Muscle layer of colon (tissue), 2 donors: ENCODE data around the gene ARHGEF35.
"Not testable (repeated sequence)": the region's sequence is repeated elsewhere in the genome, so short reads cannot be mapped to it uniquely, and the experiment has no call there.

Source experiments
- H3K27ac ChIP-seq: one replicate; pipeline ENCODE4 v1.7.0; 2013; ENCODE audit warnings: low read depth, mild to moderate bottlenecking, low read length, moderate library complexity
- H3K27me3 ChIP-seq, 2 donors: one replicate each; pipeline ENCODE4 v1.7.0; 2013; ENCODE audit warnings: low read length in 2 of 2, mild to moderate bottlenecking in 2 of 2; ENCODE audit not compliant: insufficient read depth in 2 of 2, control insufficient read depth in 1 of 2
- H3K36me3 ChIP-seq: one replicate; pipeline ENCODE4 v1.7.0; 2013; ENCODE audit warnings: mild to moderate bottlenecking, low read length; ENCODE audit not compliant: insufficient read depth
- H3K4me1 ChIP-seq: one replicate; pipeline ENCODE4 v1.7.0; 2013; ENCODE audit warnings: mild to moderate bottlenecking, low read length; ENCODE audit not compliant: insufficient read depth
- H3K4me3 ChIP-seq, 2 donors: one replicate each; pipeline ENCODE4 v1.7.0; 2013; ENCODE audit warnings: low read length in 2 of 2, low read depth in 1 of 2, mild to moderate bottlenecking in 1 of 2, moderate library complexity in 1 of 2
- H3K9ac ChIP-seq: one replicate; pipeline ENCODE4 v1.7.0; 2013; ENCODE audit warnings: low read length
- H3K9me3 ChIP-seq: one replicate; pipeline ENCODE4 v1.7.0; 2013; ENCODE audit warnings: mild to moderate bottlenecking, low read length
- donor health status: abdominal sarcoma.
- donor health status: Adenocarcinoma of cecum.

ARHGEF35 gene

DNA sequence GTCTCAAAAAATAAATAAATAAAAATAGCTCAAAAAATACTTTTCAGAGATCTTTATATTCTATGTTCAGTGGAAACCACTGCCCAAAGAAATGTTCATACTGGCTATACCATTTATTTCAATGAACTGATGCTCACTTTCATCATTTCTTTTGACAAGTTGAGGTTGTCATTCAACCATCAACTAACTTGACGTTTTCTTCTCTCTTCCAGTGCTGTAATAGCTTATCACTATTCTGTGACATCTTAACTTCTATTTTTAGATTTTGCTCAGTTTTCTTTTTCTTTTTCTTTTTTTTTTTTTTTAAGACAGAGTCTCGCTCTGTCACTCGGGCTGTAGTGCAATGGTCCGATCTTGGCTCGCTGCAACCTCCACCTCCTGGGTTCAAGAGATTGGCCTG, 21.0 kb downstream of the ARHGEF35 start:
- H3K9ac ChIP-seq = no peak overlapping the region
- no peaks in the 10 kb centered on the region for H3K9me3 ChIP-seq
- H3K27ac ChIP-seq = no peak overlapping the region
- H3K27me3 ChIP-seq = no peaks in the 10 kb centered on the region
- H3K4me1 ChIP-seq = no peaks in the 10 kb centered on the region
- H3K4me3 ChIP-seq = no peak overlapping the region
- no peaks in the 10 kb centered on the region for H3K36me3 ChIP-seq

DNA sequence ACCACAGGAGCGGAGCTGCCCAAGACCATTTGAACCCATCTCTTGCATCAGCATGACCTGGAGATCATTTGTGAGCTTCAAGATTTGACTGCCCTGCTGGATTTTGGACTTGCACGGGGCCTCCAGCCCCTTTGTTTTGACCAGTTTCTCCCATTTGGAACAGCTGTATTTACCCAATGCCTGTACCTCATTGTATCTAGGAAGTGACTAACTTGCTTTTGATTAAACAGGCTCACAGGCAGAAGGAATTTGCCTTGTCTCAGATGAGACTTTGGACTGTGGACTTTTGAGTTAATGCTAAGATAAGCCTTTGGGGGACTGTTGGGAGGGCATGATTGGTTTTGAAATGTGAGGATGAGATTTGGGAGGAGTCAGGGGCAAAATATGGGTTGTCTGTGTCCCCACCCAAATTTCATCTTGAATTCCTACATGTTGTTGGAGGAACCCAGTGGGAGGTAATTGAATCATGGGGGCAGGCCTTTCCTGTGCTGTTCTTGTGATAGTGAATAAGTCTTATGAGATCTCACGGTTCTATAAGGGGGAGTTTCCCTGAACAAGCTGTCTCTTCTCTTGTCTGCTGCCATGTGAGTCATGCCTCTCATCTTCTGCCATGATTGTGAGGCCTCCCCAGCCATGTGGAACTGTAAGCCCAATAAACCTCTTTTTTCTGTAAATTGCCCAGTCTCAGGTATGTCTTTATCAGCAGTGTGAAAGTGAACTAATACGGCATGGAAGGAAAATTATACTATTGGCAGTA, 23.9 kb downstream of the ARHGEF35 start:
- not testable (repeated sequence) for H3K4me3 ChIP-seq, H3K27me3 ChIP-seq, H3K9ac ChIP-seq, H3K9me3 ChIP-seq, H3K36me3 ChIP-seq, H3K27ac ChIP-seq, H3K4me1 ChIP-seq

DNA sequence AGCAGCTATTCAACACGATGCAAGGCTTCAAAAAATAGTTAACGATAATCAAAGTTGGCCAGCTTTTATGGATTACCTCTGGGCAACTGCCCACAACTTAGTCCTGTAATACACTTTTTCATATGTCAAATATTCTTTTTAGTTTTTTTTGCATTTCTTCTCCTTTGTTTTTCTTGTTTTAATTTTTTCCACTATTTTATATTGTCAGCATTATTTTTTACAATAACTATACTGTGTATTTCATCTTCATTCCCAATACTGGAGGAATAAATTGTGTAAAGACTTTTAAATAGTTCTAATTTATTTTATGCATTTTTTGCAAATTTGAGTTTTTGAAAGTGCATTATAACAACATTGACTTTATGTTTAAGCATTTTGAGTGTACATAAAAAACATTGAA, 30.8 kb downstream of the ARHGEF35 start:
- H3K27ac ChIP-seq = no peak overlapping the region
- H3K4me3 ChIP-seq = no peak overlapping the region
- no peaks in the 10 kb centered on the region for H3K9me3 ChIP-seq
- H3K36me3 ChIP-seq = no peaks in the 10 kb centered on the region
- H3K4me1 ChIP-seq = no peaks in the 10 kb centered on the region
- no peak overlapping the region for H3K9ac ChIP-seq
- H3K27me3 ChIP-seq = no peaks in the 10 kb centered on the region

DNA sequence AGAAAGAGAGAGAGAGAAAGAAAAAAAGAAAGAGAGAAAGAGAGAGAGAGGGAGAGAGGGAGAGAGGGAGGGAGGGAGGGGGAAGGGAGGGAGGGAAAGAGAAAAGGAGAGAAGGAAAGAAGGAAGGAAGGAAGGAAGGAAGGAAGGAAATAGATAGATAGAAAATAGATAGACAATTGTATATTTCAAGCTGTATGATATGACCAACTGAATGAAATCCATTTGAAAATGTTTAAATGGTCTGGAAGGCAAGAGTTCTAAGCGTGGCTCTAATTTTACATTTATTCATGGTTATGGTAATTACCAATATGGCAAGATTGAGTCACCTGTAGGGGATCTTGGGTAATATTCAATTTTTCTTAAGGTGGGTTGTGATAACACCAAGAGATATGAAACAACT, 36.8 kb downstream of the ARHGEF35 start:
- Histone ChIP-seq H3K36me3 (no peaks in the 10 kb centered on the region), H3K9ac (no peak overlapping the region), H3K27me3 (no peaks in the 10 kb centered on the region), H3K4me3 (no peak overlapping the region), H3K9me3 (no peaks in the 10 kb centered on the region), H3K4me1 (no peaks in the 10 kb centered on the region), H3K27ac (no peak overlapping the region)

DNA sequence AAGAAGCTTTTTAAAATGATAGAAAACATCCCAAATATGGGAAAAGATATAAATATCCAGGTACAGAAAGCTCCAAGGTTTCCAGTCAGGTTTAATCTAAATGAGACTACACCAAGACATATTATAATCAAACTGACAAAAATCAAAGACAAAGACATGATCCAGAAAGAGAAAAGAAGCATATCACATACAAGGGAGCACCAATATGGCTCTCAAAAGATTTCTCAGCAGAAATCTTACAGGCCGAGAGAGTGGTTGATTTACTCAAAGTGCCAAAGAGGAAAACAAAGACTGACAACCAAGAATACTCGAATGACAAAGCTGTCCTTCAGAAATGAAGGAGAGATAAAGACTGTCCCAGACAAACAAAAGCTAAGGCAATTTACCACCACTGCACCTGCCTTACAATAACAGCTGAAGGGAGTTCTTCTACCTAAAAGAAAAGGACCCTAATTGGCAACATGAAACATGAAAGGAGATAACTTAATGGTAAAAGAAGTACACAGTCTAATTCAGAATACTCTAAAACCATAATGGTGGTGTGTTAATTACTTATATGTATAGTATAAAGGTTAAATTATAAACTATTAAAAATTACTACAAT, 47.3 kb downstream of the ARHGEF35 start:
- Histone ChIP-seq H3K36me3 (no peaks in the 10 kb centered on the region), H3K9me3 (no peaks in the 10 kb centered on the region), H3K27ac (no peak overlapping the region)

DNA sequence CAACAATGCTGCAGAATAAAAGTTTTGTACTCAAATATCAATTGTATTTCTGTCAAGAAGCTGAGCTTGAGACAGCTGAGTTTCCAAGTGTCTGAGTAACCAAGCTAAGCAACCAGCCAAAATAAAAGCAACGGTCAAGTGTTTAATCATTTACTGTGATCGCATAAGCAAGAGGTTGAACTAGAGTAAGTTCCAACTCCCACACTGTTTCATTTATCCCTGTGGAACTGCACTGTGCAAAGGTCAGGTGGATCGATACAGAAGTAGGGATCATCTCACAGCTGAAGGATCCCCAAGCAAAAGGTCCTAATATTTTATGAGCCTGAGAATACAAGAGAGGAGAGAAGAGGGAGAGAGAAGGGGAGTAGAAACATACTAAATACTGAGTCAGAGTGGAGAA, 51.2 kb downstream of the ARHGEF35 start:
- no peaks in the 10 kb centered on the region for H3K27me3 ChIP-seq

More for the DNA sequence above, 47.3 kb downstream of the ARHGEF35 start:
- no peaks in the 10 kb centered on the region for H3K4me1 ChIP-seq
- H3K27me3 ChIP-seq = no peaks in the 10 kb centered on the region
- no peak overlapping the region for H3K4me3 ChIP-seq
- no peak overlapping the region for H3K9ac ChIP-seq

DNA sequence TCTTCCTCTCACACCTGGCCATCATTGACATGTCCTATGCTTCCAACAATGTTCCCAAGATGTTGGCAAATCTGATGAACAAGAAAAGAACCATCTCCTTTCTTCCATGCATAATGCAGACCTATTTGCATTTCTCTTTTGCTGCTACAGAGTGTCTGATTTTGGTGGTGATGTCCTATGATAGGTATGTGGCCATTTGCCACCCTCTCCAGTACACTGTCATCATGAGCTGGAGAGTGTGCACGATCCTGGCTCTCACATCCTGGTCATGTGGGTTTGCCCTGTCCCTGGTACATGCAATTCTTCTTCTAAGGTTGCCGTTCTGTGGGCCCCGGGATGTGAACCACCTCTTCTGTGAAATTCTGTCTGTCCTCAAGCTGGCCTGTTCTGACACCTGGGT, 53.4 kb downstream of the ARHGEF35 start:
- no peaks in the 10 kb centered on the region for H3K27me3 ChIP-seq
- no peak overlapping the region for H3K9ac ChIP-seq

More for the DNA sequence above, 51.2 kb downstream of the ARHGEF35 start:
- Histone ChIP-seq H3K27ac (no peak overlapping the region), H3K4me3 (no peak overlapping the region), H3K9ac (no peak overlapping the region), H3K4me1 (no peaks in the 10 kb centered on the region), H3K9me3 (no peaks in the 10 kb centered on the region), H3K36me3 (no peaks in the 10 kb centered on the region)

DNA sequence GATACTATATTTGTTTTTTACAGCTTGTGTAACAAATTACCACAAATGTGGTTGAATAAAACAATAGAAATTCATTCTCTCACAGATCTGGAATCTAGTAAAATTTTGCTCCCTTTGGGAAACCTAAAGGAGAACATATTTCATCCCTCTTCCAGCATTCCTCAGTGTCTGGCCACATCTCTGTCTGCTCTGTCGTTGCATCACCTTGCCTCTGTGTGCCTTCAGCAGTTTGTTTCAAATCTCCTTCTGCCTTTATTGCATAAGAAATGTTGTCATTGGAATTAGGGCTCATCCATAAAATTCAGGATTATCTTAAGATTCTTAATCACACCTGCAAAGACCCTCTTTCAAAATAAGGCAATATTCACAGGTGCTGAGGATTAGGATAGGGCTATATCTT, 58.1 kb downstream of the ARHGEF35 start:
- H3K4me1 ChIP-seq = no peaks in the 10 kb centered on the region
- no peak overlapping the region for H3K9ac ChIP-seq
- no peak overlapping the region for H3K27ac ChIP-seq
- no peaks in the 10 kb centered on the region for H3K27me3 ChIP-seq
- H3K9me3 ChIP-seq = no peaks in the 10 kb centered on the region
- H3K4me3 ChIP-seq = no peak overlapping the region
- H3K36me3 ChIP-seq = no peaks in the 10 kb centered on the region

More for the DNA sequence above, 53.4 kb downstream of the ARHGEF35 start:
- Histone ChIP-seq H3K27ac (no peak overlapping the region), H3K4me1 (no peaks in the 10 kb centered on the region), H3K4me3 (no peak overlapping the region), H3K9me3 (no peaks in the 10 kb centered on the region), H3K36me3 (no peaks in the 10 kb centered on the region)
